Measurements from ENCODE around the gene FCHSD2. TPM values are rescaled to one million over a fixed set of nuclear protein-coding genes. Genes with fewer than 3 reads are reported as not detected.
A peak's percentile ranks its signal among the peaks of the same experiment; 100 is the strongest.

FCHSD2 gene
- total and polyA plus RNA-seq, 2 of the 13 experiments (the other 11 are each of a cell fraction or from before 2014, with no cell fraction given) = 20.5 to 24.8 TPM

- TF ChIP-seq, protein P1, sequence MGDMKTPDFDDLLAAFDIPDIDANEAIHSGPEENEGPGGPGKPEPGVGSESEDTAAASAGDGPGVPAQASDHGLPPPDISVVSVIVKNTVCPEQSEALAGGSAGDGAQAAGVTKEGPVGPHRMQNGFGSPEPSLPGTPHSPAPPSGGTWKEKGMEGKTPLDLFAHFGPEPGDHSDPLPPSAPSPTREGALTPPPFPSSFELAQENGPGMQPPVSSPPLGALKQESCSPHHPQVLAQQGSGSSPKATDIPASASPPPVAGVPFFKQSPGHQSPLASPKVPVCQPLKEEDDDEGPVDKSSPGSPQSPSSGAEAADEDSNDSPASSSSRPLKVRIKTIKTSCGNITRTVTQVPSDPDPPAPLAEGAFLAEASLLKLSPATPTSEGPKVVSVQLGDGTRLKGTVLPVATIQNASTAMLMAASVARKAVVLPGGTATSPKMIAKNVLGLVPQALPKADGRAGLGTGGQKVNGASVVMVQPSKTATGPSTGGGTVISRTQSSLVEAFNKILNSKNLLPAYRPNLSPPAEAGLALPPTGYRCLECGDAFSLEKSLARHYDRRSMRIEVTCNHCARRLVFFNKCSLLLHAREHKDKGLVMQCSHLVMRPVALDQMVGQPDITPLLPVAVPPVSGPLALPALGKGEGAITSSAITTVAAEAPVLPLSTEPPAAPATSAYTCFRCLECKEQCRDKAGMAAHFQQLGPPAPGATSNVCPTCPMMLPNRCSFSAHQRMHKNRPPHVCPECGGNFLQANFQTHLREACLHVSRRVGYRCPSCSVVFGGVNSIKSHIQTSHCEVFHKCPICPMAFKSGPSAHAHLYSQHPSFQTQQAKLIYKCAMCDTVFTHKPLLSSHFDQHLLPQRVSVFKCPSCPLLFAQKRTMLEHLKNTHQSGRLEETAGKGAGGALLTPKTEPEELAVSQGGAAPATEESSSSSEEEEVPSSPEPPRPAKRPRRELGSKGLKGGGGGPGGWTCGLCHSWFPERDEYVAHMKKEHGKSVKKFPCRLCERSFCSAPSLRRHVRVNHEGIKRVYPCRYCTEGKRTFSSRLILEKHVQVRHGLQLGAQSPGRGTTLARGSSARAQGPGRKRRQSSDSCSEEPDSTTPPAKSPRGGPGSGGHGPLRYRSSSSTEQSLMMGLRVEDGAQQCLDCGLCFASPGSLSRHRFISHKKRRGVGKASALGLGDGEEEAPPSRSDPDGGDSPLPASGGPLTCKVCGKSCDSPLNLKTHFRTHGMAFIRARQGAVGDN (CRISPR knock-in tag; IDR thresholded peaks at IDR 0.05) = peak; percentile 89
- TF ChIP-seq, protein P2, sequence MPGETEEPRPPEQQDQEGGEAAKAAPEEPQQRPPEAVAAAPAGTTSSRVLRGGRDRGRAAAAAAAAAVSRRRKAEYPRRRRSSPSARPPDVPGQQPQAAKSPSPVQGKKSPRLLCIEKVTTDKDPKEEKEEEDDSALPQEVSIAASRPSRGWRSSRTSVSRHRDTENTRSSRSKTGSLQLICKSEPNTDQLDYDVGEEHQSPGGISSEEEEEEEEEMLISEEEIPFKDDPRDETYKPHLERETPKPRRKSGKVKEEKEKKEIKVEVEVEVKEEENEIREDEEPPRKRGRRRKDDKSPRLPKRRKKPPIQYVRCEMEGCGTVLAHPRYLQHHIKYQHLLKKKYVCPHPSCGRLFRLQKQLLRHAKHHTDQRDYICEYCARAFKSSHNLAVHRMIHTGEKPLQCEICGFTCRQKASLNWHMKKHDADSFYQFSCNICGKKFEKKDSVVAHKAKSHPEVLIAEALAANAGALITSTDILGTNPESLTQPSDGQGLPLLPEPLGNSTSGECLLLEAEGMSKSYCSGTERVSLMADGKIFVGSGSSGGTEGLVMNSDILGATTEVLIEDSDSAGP (CRISPR knock-in tag; IDR thresholded peaks at IDR 0.05; ENCODE audit: borderline replicate concordance) = no peak
- TF ChIP-seq ELF4 (CRISPR knock-in tag; IDR thresholded peaks at IDR 0.05; ENCODE audit: borderline replicate concordance) (no peak), SP2 (CRISPR knock-in tag; IDR thresholded peaks at IDR 0.05) (no peak), ZFP82 (CRISPR knock-in tag; IDR thresholded peaks at IDR 0.05; ENCODE audit: borderline replicate concordance) (no peak), ATM (IDR thresholded peaks at IDR 0.05; ENCODE audit: borderline replicate concordance) (no peak), NFIB (CRISPR knock-in tag; IDR thresholded peaks at IDR 0.05; ENCODE audit: borderline replicate concordance) (no peak), SOX6 (IDR thresholded peaks at IDR 0.05) (no peak), SOX6 (CRISPR knock-in tag; IDR thresholded peaks at IDR 0.05) (peak; percentile 3; the same call in 1 of the 2 replicates), THAP11 (CRISPR knock-in tag; IDR thresholded peaks at IDR 0.05) (no peak), ZNF747 (CRISPR knock-in tag; IDR thresholded peaks at IDR 0.05; ENCODE audit: borderline replicate concordance) (no peak), HDAC6 (IDR thresholded peaks at IDR 0.05; ENCODE audit: low read depth, low read length) (no peak), NFIC (IDR thresholded peaks at IDR 0.05; ENCODE audit: low read length) (no peak), FOSL1 (CRISPR knock-in tag; IDR thresholded peaks at IDR 0.05; ENCODE audit: borderline replicate concordance) (no peak), ELF3 (CRISPR knock-in tag; IDR thresholded peaks at IDR 0.05) (peak; percentile 67; the same call in 1 of the 2 replicates), KLF11 (CRISPR knock-in tag; IDR thresholded peaks at IDR 0.05) (no peak), NAIF1 (CRISPR knock-in tag; IDR thresholded peaks at IDR 0.05; ENCODE audit: borderline replicate concordance) (no peak), RXRB (CRISPR knock-in tag; IDR thresholded peaks at IDR 0.05; ENCODE audit: borderline replicate concordance) (peak; percentile 21; the same call in 1 of the 2 replicates), ZBTB20 (CRISPR knock-in tag; IDR thresholded peaks at IDR 0.05; ENCODE audit: borderline replicate concordance, low read depth) (no peak), SATB2 (CRISPR knock-in tag; IDR thresholded peaks at IDR 0.05) (no peak), SOX13 (IDR thresholded peaks at IDR 0.05) (no peak), SOX13 (CRISPR knock-in tag; conservative IDR thresholded peaks at IDR 0.05 in 1 of 2, IDR thresholded peaks at IDR 0.05 in 1 of 2) (peak in 1 of 2 experiments; percentile 59; a peak in 1 of 4 replicates), ZBTB44 (CRISPR knock-in tag; IDR thresholded peaks at IDR 0.05) (no peak), ZNF350 (CRISPR knock-in tag; IDR thresholded peaks at IDR 0.05; ENCODE audit: borderline replicate concordance, low read depth) (no peak)
- TF ChIP-seq, protein P3, sequence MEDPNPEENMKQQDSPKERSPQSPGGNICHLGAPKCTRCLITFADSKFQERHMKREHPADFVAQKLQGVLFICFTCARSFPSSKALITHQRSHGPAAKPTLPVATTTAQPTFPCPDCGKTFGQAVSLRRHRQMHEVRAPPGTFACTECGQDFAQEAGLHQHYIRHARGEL (CRISPR knock-in tag; IDR thresholded peaks at IDR 0.05) = no peak
Measured at GRCh38 chr11:73177380-73177777, 35.3 kb upstream of the FCHSD2 start (continued).
